ENCODE results near the gene AGMO. TPM values are rescaled to one million over a fixed set of nuclear protein-coding genes. Genes with fewer than 3 reads are reported as not detected.

Gene AGMO
- total RNA-seq, 2 donors from 2014 or later: 0.48 TPM; not detected in 1

GRCh38 chr7:15292138-15292537 lies 269.7 kb downstream of the AGMO start:
- no peaks in the 10 kb centered on the region for H3K27me3 ChIP-seq
- no peak for TF ChIP-seq CTCF (IDR thresholded peaks at IDR 0.05)
- H3K36me3 ChIP-seq: no peaks in the 10 kb centered on the region
- no peak for DNase-seq (ENCODE audit: low spot score)
- H3K27ac ChIP-seq: no peak overlapping the region
- H3K4me3 ChIP-seq: no peak overlapping the region
- no peaks in the 10 kb centered on the region for H3K9me3 ChIP-seq
- no peaks in the 10 kb centered on the region for H3K4me1 ChIP-seq

DNA sequence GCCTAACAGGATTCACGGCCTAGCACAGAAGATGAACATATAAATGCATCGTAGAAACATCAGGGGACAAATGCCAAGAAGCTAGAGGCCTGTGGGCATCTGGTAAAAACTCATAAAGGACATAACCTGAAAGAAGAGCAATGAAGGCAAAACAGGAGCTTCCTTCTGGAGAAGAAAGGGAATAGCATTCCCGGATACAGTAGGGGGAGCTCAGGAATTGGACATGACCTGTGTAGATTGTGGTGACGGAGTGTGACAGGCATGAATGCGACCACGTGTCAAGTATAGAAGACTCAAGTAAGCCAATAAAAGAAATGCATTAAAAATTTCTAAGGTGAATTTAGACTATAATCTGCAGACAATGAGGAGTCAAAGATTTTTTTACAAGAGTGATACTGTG lies 270.1 kb downstream of the AGMO start:
- H3K27ac ChIP-seq: no peak overlapping the region
- H3K4me3 ChIP-seq: no peak overlapping the region
- no peaks in the 10 kb centered on the region for H3K9me3 ChIP-seq
- DNase-seq (ENCODE audit: low spot score): no peak
- H3K4me1 ChIP-seq: no peaks in the 10 kb centered on the region
- TF ChIP-seq CTCF (IDR thresholded peaks at IDR 0.05): no peak
- no peaks in the 10 kb centered on the region for H3K27me3 ChIP-seq
- no peaks in the 10 kb centered on the region for H3K36me3 ChIP-seq

- no peak overlapping the region for H3K4me3 ChIP-seq
- peaks cover 0 to 8% of the 10 kb centered on the region in 2 donors for H3K9me3 ChIP-seq
- no peak for TF ChIP-seq CTCF (IDR thresholded peaks at IDR 0.05)
- no peak overlapping the region for H3K27ac ChIP-seq
- H3K4me1 ChIP-seq: no peaks in the 10 kb centered on the region
- H3K27me3 ChIP-seq: no peaks in the 10 kb centered on the region
- DNase-seq (ENCODE audit: low spot score): no peak
- no peaks in the 10 kb centered on the region for H3K36me3 ChIP-seq
Observed at GRCh38 chr7:15288741-15289140, 273.1 kb downstream of the AGMO start.

- no peak for TF ChIP-seq CTCF (IDR thresholded peaks at IDR 0.05)
- H3K9me3 ChIP-seq: peaks cover 0 to 26% of the 10 kb centered on the region in 2 donors
Observed at GRCh38 chr7:15284396-15284795, 277.4 kb downstream of the AGMO start.

DNA sequence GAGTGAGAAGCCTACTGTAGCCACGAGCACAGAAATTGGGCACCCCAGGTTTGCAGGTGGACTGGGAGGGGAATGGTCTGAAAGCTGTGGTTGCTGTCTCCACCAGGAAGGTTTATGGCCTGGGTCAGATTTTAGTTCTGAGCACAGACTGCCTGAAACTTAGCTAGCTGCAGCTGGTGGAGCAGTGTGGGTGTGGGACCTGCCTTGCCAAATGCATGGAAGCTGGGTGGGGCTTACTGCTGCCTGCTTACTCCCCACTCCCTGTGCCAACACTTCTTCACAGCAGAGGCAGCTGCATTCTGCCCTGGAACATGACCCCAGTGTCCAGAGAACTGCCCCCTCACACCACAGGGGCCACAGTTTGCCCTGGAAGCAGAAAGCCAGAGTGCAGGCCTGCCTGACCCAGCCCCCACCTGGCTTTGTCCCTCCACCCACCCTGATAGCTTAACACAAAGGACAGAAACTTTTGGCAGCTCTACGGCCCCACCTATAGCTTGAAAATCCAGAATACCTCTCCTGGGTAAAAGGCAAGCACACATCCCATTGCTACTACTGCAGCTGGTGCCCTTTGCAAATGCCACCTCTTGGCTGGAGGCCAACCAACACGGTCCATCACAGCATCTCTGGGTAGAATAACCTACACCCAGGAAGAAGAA lies 281.6 kb downstream of the AGMO start:
- H3K36me3 ChIP-seq: no peaks in the 10 kb centered on the region
- no peak overlapping the region for H3K4me3 ChIP-seq
- no peak for TF ChIP-seq CTCF (IDR thresholded peaks at IDR 0.05)
- H3K4me1 ChIP-seq: no peaks in the 10 kb centered on the region
- no peak overlapping the region for H3K27ac ChIP-seq
- H3K9me3 ChIP-seq: peaks cover 3 to 48% of the 10 kb centered on the region in 2 donors
- H3K27me3 ChIP-seq: no peaks in the 10 kb centered on the region
- no peak for DNase-seq (ENCODE audit: low spot score)

More at GRCh38 chr7:15284396-15284795, 277.4 kb downstream of the AGMO start:
- Histone ChIP-seq H3K27me3 (no peaks in the 10 kb centered on the region), H3K4me3 (no peak overlapping the region), H3K27ac (no peak overlapping the region), H3K4me1 (no peaks in the 10 kb centered on the region), H3K36me3 (no peaks in the 10 kb centered on the region)
- no peak for DNase-seq (ENCODE audit: low spot score)

GRCh38 chr7:15279640-15280039 lies 282.2 kb downstream of the AGMO start:
- peaks cover 3 to 50% of the 10 kb centered on the region in 2 donors for H3K9me3 ChIP-seq

More at GRCh38 chr7:15279640-15280039, 282.2 kb downstream of the AGMO start:
- H3K27me3 ChIP-seq: no peaks in the 10 kb centered on the region
- H3K36me3 ChIP-seq: no peaks in the 10 kb centered on the region
- no peaks in the 10 kb centered on the region for H3K4me1 ChIP-seq
- H3K4me3 ChIP-seq: no peak overlapping the region
- no peak for TF ChIP-seq CTCF (IDR thresholded peaks at IDR 0.05)
- H3K27ac ChIP-seq: no peak overlapping the region
- DNase-seq (ENCODE audit: low spot score): no peak

All from right atrium auricular region (tissue), 2 donors.